Anterior cingulate cortex (tissue), 58 donors: ENCODE measurements around the gene SVOP.
A peak's percentile ranks its signal among the peaks of the same experiment; 100 is the strongest.
"Not testable (repeated sequence)": the region's sequence is repeated elsewhere in the genome, so short reads cannot be mapped to it uniquely, and the experiment has no call there.

Source experiments
- DNase-seq, 58 donors: peaks; one replicate each; lab custom pipeline; 2025; lab: John Stamatoyannopoulos, UW

Gene SVOP

DNA sequence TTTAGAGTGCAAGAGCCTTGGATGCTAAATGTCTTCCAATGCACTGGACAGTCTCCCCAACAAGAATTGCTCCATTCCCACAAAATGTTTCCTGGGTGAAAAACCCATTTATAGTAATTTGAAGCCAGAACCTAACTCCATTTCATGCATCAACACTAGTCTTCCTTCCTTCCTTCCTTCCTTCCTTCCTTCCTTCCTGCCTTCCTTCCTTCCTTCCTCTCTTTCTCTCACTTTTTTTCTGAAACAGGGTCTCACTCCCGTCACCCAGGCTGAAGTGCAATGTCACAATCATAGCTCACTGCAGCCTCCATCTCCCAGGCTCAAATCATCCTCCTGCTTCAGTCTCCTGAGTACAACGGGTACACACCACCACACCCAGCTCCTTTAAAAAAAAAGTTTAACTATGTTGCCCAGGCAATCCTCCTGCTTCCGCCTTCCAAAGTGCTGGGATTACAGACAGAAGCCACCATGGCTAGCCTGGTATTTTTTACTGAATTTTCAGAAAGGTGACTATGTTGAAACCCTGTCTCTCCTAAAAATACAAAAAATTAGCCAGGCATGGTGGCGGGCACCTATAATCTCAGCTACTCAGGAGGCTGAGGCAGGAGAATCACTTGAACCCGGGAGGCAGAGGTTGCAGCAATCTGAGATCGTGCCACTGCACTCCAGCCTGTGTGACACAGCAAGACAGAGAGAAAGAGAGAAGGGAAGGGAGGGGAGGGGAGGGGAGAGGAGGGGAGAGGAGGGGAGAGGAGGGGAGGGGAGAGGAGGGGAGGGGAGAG is 161.5 kb downstream of the SVOP start:
- DNase-seq, result not testable (repeated sequence)

DNA sequence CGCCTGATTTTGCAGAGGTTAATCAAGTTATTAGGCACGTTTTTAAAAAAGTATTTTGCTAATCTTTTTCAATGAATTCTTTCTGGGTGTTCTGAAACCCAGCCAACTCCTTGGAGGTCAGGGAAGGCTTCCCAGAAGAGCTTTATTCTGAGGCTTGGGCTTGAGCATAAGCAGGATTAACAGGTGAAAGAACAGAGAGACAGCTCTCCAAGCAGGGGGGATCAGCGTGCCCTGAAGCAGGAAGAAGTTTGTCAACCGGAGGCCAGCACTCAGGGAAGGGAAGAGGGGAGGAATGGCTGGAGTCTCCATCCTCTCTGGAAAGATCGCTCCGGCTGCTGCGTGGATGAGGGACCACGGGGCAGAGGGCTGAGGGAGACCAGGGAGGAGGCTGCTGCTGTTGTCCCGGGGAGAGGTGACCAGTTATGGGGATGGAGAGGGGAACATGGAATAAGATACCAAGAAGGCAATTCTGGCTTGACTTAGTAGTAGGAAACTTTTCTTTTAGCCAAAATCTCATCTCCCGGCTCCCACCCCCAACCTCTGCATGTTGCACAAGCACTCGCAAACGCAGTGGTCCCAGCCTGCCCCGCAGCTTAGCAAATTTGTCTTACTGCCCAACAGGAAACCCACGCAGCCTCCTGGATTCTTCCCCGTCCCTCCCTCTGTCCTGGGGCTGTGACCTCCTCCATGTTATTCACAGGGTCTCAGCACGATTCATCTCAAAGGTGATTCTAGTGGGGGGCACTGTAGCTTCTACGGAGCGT is 162.4 kb downstream of the SVOP start:
- DNase-seq, result peak in 4 of 58 donors; percentile 6 to 26 (median 22)
